HG03354 (cell line): ENCODE data around the gene TAS1R2.
"Not testable (repeated sequence)": the region's sequence is repeated elsewhere in the genome, so short reads cannot be mapped to it uniquely, and the experiment has no call there.

ENCODE experiments used
- ATAC-seq: cut with Tn5 transposase; IDR thresholded peaks from one replicate; pipeline ENCODE4 v1.9.1; 2021; ENCODE audit warnings: mild to moderate bottlenecking; ENCODE audit not compliant: unreplicated experiment, poor library complexity, severe bottlenecking

The TAS1R2 gene

GRCh38 chr1:18859560-18859959 lies at the start of gene TAS1R2:
Gene TAS1R2 (minus strand): TSS chr1:18859660. CDS start chr1:18859660, 0 bp downstream.
- no peak for ATAC-seq

- ATAC-seq, result no peak
These were observed 48.7 kb upstream of the TAS1R2 start for GRCh38 chr1:18907917-18908845.

GRCh38 chr1:18907021-18907916 lies 47.8 kb upstream of the TAS1R2 start:
- ATAC-seq, result no peak

GRCh38 chr1:18903291-18903756 lies 43.9 kb upstream of the TAS1R2 start:
- no peak for ATAC-seq

GRCh38 chr1:18902523-18903290 lies 43.2 kb upstream of the TAS1R2 start, which contains the start of gene ALDH4A1:
Gene ALDH4A1 (minus strand): TSS chr1:18902555. CDS start chr1:18902523, 32 bp downstream.
- ATAC-seq, result peak; percentile 96

- peak; percentile 3 for ATAC-seq
These were observed 42.6 kb upstream of the TAS1R2 start for GRCh38 chr1:18901952-18902522.

- ATAC-seq, result no peak
These were observed 41.9 kb upstream of the TAS1R2 start for GRCh38 chr1:18901147-18901951.

- no peak for ATAC-seq
These were observed 40.9 kb upstream of the TAS1R2 start for GRCh38 chr1:18900303-18900841.

- no peak for ATAC-seq
These were observed 40.0 kb upstream of the TAS1R2 start for GRCh38 chr1:18899363-18900049.

- no peak for ATAC-seq
These were observed 39.1 kb upstream of the TAS1R2 start for GRCh38 chr1:18898567-18898966.

GRCh38 chr1:18895317-18895716 lies 35.9 kb upstream of the TAS1R2 start:
- ATAC-seq, result no peak

GRCh38 chr1:18893120-18893519 lies 33.7 kb upstream of the TAS1R2 start:
- ATAC-seq, result no peak

GRCh38 chr1:18891858-18892257 lies 32.4 kb upstream of the TAS1R2 start:
- not testable (repeated sequence) for ATAC-seq

- ATAC-seq, result no peak
These were observed 31.9 kb upstream of the TAS1R2 start for GRCh38 chr1:18891426-18891780.

- no peak for ATAC-seq
These were observed 31.4 kb upstream of the TAS1R2 start for GRCh38 chr1:18890706-18891425.

GRCh38 chr1:18886003-18886335 lies 26.5 kb upstream of the TAS1R2 start:
- ATAC-seq, result no peak

- no peak for ATAC-seq
These were observed 26.0 kb upstream of the TAS1R2 start for GRCh38 chr1:18885311-18886002.
